ENCODE data around the gene SH3GL3. TPM values are rescaled to one million over a fixed set of nuclear protein-coding genes. Genes with fewer than 3 reads are reported as not detected.
A peak's percentile ranks its signal among the peaks of the same experiment; 100 is the strongest.

SH3GL3 gene
- total RNA-seq, 4 donors from 2014 or later = 0.40 TPM; not detected in 3

DNA sequence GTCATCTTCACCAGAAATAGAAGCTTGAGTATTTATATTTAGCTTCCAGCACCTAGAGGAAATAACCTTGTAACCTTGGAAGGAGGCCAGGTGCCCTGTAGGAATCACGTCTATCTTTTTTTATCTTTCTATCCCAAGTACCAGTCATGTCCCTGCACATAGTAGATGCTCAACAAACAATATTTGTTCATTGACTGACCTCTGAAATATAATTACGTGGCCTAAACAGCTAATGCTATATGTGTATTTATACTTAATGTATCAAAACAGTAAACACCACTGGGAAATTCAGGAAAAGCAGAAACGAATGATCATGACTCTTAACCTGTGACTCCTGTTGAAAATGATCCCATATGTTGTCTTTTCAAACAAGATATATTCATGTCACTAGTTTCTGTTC lies 108.9 kb downstream of the SH3GL3 start:
- H3K36me3 ChIP-seq = no peaks in the 10 kb centered on the region
- no peak for DNase-seq
- no peaks in the 10 kb centered on the region for H3K4me1 ChIP-seq
- H3K27ac ChIP-seq = no peak overlapping the region
- H3K27me3 ChIP-seq = no peaks in the 10 kb centered on the region
- intact Hi-C loops (cut with DNase I) = loop anchor here (5.0 to 10.0 kb wide), 2 partner anchors 119 to 311 kb away; no protein-coding TSS in a partner anchor
- TF ChIP-seq POLR2A (IDR thresholded peaks at IDR 0.05) = no peak
- TF ChIP-seq, protein P1, sequence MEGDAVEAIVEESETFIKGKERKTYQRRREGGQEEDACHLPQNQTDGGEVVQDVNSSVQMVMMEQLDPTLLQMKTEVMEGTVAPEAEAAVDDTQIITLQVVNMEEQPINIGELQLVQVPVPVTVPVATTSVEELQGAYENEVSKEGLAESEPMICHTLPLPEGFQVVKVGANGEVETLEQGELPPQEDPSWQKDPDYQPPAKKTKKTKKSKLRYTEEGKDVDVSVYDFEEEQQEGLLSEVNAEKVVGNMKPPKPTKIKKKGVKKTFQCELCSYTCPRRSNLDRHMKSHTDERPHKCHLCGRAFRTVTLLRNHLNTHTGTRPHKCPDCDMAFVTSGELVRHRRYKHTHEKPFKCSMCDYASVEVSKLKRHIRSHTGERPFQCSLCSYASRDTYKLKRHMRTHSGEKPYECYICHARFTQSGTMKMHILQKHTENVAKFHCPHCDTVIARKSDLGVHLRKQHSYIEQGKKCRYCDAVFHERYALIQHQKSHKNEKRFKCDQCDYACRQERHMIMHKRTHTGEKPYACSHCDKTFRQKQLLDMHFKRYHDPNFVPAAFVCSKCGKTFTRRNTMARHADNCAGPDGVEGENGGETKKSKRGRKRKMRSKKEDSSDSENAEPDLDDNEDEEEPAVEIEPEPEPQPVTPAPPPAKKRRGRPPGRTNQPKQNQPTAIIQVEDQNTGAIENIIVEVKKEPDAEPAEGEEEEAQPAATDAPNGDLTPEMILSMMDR (IDR thresholded peaks at IDR 0.05) = no peak
- 40 to 44% methylated on average over 3 of the region's 3 CpGs for WGBS, 2 donors
- H3K4me3 ChIP-seq (replicated peaks in 1 of 3) = no peak overlapping the region
- H3K9me3 ChIP-seq = no peaks in the 10 kb centered on the region

DNA sequence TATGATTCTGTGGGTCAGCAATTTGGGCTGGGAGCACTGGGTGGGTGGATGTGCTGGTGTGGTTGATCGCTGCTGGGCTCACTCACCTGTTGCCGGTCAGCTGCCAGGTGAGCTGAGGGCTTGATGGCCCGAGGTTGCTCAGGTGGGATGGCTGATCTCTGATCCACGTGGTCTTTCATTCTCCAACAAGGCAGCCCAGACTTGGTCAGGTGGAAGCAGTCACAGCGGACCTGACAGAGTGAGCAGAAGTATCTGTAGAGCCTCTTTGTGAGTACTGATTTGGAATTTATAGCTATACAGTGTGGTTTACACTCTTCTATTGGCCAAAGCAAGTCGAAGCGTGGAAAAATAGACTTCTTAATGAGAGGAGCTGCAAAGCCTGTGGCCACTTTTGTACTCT lies 109.6 kb downstream of the SH3GL3 start:
- H3K27ac ChIP-seq = no peak overlapping the region
- H3K9me3 ChIP-seq = no peaks in the 10 kb centered on the region
- TF ChIP-seq POLR2A (IDR thresholded peaks at IDR 0.05) = no peak
- TF ChIP-seq, protein P1 (IDR thresholded peaks at IDR 0.05) = no peak
- DNase-seq = no peak
- no peak overlapping the region for H3K4me3 ChIP-seq (replicated peaks in 1 of 3)
- intact Hi-C loops (cut with DNase I) = loop anchor here (5.0 to 10.0 kb wide), 2 partner anchors 119 to 312 kb away; no protein-coding TSS in a partner anchor
- WGBS, 2 donors = 82 to 87% methylated on average over 7 of the region's 7 CpGs
- no peaks in the 10 kb centered on the region for H3K27me3 ChIP-seq
- no peaks in the 10 kb centered on the region for H3K36me3 ChIP-seq
- no peaks in the 10 kb centered on the region for H3K4me1 ChIP-seq

DNA sequence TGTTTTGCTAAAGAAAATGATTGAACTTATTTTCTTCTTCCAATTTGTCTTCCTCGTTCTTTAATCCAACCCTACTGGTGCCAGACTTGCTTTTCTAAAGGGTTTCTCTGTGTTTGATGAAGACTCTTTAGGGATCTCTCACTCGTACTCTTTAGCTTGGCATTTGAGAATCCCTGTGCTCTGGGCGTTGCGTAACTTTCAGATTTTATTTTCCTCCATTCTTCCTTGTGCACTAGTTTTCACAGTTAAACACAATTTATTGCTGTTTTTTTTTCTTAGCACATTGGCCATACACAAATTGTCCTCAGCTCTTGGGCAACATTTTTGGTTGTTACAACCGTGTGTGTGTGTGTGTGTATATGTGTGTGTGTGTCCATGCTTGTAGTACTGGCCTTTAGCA lies 111.0 kb downstream of the SH3GL3 start:
- intact Hi-C loops (cut with DNase I) = loop anchor here (5.0 to 10.0 kb wide), 2 partner anchors 121 to 313 kb away; no protein-coding TSS in a partner anchor
- Histone ChIP-seq H3K27me3 (no peaks in the 10 kb centered on the region), H3K27ac (no peak overlapping the region), H3K4me1 (no peaks in the 10 kb centered on the region), H3K4me3 (replicated peaks in 1 of 3) (no peak overlapping the region), H3K9me3 (no peaks in the 10 kb centered on the region), H3K36me3 (no peaks in the 10 kb centered on the region)
- no peak for DNase-seq
- WGBS, 2 donors = 79 to 82% methylated on average over 5 of the region's 5 CpGs
- no peak for TF ChIP-seq POLR2A (IDR thresholded peaks at IDR 0.05)
- TF ChIP-seq, protein P1 (IDR thresholded peaks at IDR 0.05) = no peak

DNA sequence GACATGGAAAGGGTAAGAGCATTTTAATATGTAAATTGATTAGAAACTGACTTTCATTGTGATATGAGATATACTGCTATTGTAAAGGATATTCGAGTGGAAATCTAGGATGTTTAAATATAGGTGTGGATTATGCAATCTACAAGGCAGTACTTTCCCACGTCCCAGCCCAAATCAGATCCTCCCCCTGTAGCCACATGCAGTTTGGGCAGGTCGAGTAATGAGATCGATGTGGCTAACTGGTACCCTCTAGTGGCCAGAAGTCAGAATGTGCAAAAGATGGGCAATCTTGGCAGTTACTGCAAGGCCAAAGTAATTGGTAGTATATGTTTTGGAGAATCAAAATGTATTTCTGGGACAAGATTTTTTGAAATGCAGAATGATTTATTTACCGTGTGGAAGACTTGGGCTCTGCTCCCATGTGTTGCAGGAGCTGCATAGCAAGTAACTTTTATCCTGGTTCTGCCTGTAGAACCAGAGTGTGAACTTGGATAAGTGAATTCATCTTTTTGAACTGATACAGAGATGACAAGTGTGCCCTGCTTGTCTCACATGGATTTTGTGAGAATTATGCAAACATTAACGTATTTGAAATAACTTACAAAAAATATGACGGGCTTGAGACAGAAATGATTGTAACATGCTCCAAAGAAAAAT lies 112.3 kb downstream of the SH3GL3 start:
- intact Hi-C loops (cut with DNase I) = loop anchor here (5.0 to 10.0 kb wide), 2 partner anchors 122 to 315 kb away; no protein-coding TSS in a partner anchor
- WGBS, 2 donors = 4 to 5% methylated on average over 7 of the region's 7 CpGs
- no peaks in the 10 kb centered on the region for H3K27me3 ChIP-seq
- H3K36me3 ChIP-seq = no peaks in the 10 kb centered on the region
- no peak overlapping the region for H3K4me3 ChIP-seq (replicated peaks in 1 of 3)
- H3K4me1 ChIP-seq = no peaks in the 10 kb centered on the region
- DNase-seq = peak; percentile 46 to 52
- H3K27ac ChIP-seq = no peak overlapping the region
- TF ChIP-seq POLR2A (IDR thresholded peaks at IDR 0.05) = no peak
- TF ChIP-seq, protein P1 (IDR thresholded peaks at IDR 0.05) = peak; percentile 42 to 76 (median 66)
- H3K9me3 ChIP-seq = no peaks in the 10 kb centered on the region

DNA sequence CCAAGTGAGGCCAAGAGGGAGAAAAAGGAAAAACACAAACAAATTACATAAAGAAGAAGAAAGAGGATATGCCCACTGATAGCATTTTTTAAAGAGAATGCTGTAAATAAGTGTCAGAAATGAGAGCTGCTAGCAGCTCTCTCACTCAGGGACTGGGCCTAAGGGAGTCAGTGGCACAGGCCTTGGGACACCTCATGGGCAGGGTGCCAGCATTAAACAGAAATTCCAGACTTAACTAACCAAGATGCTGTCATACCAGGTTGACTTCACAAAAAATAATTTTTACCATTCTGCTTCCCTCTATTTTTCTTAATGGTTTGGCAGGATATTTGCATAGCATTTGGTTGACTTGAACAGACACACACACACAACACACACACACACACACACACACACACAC lies 114.5 kb downstream of the SH3GL3 start:
- TF ChIP-seq POLR2A (IDR thresholded peaks at IDR 0.05) = no peak
- TF ChIP-seq, protein P1 (IDR thresholded peaks at IDR 0.05) = no peak

More for the DNA sequence above, 114.5 kb downstream of the SH3GL3 start:
- Histone ChIP-seq H3K4me3 (replicated peaks in 1 of 3) (no peak overlapping the region), H3K4me1 (no peaks in the 10 kb centered on the region), H3K27ac (no peak overlapping the region), H3K36me3 (no peaks in the 10 kb centered on the region), H3K27me3 (no peaks in the 10 kb centered on the region), H3K9me3 (no peaks in the 10 kb centered on the region)
- no peak for DNase-seq
- intact Hi-C loops (cut with DNase I) = loop anchor here (10.0 kb wide), 1 partner anchor 473 kb away; no protein-coding TSS in a partner anchor
